RCC 7860 (cell line): ENCODE measurements around the gene TIMMDC1.
"Not testable (repeated sequence)": the region's sequence is repeated elsewhere in the genome, so short reads cannot be mapped to it uniquely, and the experiment has no call there.

Experiments
- DNase-seq: peaks from one replicate; pipeline ENCODE4 v3.0.0-alpha.2; 2015; ENCODE audit warnings: low spot score
- FAIRE-seq: peaks from 2 replicates; lab custom pipeline; 2012; peaks lifted over from hg19 to GRCh38; lab: Jason Lieb, UNC

The TIMMDC1 gene

DNA sequence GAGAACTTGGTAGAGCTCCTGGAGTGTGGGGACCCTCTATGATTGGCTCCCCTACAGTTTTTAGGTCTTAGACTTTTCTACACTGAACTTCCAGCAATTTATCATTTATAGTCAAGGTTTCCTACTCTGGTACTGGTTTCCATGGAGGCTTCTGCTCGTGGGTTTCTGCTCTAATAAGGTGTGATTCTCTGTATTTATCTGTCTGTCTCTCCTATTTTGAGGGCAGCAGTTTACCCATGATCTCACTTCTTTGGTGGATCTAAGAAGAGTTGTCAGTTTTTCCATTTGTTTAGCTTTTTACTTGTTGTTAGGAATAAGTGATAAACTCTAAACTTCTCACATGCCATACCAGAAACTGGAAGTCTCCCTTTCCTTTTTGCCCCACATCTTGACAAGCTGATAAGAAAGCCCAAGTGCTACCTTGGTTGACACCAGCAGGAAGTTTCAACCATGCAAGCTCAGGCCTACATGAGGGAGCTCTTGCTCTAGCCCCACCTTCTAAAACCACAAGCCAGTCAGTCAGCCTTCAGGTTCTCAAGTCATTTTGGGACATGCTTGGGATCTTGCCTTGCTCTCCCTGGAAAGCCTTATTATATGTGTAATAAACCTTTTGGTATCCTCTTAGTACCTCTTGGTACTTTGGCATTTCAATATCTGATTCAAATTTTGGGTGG is 10.0 kb downstream of the TIMMDC1 start:
- DNase-seq, result no peak
- no peak for FAIRE-seq

DNA sequence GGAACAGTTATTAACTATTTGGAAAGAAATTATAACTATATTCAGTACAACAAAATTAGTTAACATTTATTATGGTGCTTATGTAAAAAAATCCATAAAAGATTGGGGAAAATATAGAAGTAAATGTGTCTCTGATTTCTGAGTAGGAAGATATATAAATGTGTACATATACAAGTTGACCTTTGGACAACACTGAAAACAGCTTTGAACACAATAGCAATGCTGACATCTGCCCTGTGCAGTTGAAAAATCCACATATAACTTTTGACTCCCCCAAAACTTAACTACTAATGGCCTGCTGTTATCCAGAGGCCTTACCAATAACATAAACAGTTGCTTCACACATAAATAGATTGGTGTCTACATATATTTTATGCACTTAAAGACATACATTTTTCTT is 12.3 kb downstream of the TIMMDC1 start:
- FAIRE-seq (no peak), DNase-seq (no peak)

DNA sequence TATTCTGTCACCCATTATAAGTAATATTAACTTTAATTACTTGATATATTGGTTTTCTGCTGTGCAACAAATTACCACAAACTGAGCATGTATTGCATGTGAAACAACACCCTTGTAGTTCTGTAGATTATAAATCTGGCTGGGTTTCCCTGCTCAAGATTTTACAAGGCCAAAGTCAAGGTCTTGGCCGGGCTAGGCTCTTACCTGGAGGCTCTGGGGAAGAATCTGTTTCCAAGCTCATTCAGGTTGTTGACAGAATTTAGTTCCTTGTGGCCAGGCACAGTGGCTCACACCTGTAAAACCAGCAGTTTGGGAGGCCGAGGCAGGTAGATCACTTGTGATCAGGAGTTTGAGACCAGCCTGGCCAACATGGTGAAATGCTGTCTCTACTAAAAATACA is 16.3 kb downstream of the TIMMDC1 start:
- DNase-seq, result no peak
- no peak for FAIRE-seq

DNA sequence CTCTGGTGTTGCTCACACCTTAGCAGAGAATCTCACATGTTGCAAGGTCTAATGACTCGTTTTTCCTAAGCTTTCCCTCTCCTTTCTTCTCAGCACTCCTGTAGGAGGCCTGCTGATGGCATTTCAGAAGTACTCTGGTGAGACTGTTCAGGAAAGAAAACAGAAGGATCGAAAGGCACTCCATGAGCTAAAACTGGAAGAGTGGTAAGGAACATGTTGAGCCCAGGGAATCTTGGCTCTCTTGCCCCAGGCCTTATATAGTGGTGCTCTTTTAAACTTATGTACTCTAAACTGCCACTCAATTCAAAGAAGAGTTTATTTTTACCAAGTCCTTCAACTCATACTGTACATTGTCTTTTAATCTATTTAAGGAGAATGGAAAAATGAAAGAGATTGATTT is 18.8 kb downstream of the TIMMDC1 start:
- no peak for DNase-seq
- no peak for FAIRE-seq

DNA sequence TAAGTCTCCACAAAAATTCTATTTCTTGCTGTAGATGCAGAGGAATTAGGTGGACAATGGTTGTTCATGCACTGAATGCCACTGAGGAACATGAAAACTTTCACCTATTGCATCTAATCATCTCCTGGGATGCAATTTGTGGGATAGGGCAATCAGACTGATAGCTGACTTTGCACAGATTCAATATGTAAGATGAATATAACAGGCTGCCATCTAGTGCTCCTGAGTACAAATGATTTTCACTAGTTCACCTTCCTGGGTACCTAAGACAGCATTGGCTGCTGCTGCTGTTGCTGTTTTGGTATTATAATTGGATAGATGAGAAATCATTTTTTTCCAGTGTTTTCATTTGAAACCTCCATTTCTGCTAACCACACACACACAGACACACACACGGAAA is 19.7 kb downstream of the TIMMDC1 start:
- no peak for FAIRE-seq
- DNase-seq, result no peak

DNA sequence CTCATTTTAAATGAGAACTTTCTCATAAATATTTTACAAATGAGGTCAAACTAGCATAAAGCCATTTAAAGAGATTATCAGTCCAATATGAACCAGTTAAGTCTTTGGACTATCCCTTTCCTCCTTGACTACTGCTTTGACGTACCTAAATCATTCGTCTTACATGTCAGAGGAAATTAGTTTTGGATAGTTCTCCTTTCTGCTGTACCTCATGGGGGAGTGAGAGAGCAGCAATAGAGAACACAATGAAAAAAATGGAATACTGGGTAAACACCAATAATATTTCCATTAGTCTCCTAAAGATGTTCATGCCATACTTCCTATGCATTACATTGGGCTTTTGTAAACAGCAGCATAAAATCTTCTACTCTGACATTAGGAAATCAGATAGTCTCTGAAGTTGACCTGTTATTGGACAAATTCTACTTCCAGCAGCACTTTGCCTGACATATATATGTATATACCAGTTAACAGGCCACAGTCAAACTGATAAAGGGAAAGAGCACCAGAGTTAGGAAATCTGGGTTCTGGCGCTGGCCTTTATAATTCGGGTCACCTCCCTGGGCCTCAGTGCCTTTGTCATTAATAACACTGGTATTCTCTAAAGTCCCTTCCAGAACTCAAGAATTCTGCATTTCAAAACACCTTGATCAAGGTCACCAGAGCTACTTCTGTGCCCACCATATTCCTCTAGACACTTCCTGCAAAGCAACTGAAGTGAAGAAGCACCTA is 26.8 kb downstream of the TIMMDC1 start:
- no peak for FAIRE-seq
- no peak for DNase-seq

DNA sequence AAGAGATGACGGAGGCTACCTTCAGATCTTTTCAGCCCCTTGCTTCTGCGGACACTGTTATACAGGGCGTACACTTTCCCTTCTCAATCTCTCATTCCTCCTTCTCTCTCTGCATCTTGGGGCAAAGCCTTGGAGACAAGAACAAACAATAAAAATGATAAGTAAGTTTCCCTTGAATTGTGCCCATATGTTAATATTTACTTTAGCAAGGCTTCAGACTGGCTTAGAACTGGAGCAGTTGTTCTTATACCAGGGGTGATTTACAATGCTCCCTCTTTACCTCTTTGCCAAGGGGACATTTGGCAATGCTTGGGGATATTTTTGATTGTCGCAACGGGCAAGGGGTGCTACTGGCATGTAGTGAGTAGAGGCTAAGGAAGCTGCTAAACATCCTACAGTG is 29.4 kb downstream of the TIMMDC1 start:
- DNase-seq (no peak), FAIRE-seq (no peak)

DNA sequence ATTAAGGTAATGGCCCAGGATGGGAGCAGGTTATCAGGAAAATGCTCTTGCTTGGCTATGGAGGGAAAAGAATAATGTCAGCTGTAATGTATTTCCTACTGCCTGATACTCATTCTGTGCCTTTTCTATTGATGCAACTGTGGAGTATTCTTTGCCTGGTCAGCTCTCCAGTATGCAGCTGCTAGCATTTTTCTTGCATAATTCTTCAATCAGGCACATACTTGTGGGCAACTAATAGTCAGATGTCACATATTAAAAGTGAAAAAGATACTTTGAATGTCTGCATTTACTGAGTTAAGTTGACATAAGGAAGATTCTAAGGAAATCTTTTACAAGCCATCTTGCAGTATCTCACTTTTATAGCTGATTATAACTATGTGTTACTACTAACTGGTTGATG is 31.5 kb downstream of the TIMMDC1 start:
- no peak for DNase-seq
- FAIRE-seq, result no peak

DNA sequence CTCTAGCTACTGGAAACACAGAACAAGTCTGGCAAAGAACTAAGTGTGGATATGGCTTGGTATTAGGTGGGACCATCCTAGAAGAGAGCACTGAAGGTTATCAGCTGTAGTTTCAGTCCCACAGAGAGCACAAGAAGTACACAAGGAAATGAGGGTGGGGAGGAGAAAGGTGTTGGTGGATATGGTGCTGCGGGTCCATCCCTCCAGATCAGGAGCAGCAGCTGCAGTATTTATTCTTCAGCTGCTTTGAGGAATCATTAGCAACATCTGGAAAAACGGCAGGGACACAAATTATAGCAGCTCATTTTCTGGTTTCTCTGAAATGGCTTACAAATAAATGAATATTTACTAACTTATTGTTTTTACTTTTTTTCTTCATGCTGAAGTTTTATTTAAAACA is 32.1 kb downstream of the TIMMDC1 start:
- DNase-seq (no peak), FAIRE-seq (no peak)

DNA sequence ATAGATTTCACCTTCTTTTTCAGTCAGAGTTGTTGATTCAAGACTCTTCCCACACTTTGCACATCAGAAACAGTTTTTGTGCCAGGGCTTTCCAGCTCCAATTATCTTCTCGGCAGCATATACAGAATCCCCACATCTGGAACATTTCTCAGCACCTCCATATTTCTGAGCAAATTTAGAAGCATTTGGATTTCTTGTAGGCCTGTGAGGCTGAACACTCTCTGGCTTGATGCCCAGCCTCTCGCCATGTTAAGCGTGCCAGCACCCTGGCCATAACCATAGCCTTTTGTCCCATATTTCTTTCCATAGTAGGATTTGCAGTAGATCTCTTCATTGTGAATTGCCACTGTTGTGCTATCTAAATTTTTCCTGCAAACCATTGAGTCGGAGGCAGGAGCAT is 32.8 kb downstream of the TIMMDC1 start:
- no peak for FAIRE-seq
- no peak for DNase-seq

DNA sequence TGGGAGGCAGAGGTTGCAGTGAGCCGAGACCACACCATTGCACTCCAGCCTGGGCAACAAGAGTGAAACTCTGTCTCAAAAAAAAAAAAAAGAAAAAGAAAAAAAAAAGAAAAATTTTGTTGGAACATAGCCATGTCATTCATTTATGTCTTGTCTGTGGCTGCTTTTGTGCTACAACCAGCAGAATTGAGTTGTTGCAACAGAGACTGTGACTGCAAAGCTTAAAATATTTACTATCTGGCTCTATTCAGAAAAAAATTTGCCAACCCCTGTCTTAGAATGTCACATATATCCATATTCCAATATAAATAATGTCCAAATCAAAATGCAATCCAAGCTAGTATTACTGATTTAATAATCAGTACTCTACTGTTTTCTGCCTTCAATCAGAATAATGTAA is 35.9 kb downstream of the TIMMDC1 start:
- no peak for FAIRE-seq
- DNase-seq, result no peak

DNA sequence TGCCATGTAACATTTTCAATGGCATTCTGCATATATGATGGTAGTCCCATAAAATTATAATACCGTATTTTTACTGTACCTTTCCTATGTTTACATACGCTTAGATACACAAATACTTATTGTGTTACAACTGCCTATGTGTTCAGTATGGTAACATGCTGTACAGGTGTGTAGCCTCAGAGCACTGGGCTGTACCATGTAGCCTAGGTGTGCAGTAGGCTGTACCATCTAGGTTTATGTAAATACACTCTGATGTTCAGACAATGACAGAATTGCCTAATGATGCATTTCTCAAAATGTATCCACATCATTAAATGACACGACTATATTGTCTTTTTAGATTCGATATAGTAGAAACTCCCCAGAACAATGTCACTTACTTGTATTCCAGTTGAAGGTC is 38.4 kb downstream of the TIMMDC1 start:
- DNase-seq, result no peak
- FAIRE-seq, result no peak

DNA sequence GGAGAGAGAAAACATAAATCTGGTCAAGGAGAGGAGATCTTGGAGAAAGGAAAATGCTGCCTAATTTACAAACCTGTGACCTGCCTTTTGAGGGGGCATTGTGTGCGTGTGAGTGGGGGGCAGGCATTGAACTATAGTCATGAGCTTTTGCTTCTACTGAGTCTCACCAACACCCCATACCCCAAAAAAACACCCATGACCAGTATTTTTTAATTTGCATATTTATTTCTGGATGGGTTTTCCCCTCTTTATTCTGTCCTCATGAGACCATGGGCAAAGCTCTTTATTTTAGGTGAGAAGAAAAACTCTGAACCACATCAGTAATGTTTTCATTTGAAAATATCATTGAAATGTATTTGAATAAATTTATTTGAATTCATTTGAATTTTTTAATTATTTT is 40.4 kb downstream of the TIMMDC1 start:
- DNase-seq, result no peak
- no peak for FAIRE-seq

DNA sequence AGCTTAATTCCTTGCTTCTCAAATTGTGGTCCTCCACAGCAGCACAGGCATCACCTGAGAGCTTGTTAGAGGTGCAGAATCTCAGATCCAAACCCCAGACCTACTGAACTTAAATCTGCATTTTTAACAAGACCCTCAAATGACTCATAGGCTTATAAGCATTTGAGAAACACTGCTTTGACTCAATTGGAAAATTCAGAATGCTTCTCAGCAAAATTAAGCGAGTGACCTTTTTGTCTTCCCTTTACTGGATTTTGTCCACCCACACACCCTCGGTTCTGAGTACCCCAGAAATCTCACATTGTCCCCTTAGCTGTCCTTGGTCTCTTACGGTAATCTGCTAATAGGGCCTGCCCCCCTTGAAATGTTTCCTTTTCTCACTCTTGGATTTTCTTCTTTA is 43.2 kb downstream of the TIMMDC1 start:
- DNase-seq, result no peak
- FAIRE-seq, result no peak

DNA sequence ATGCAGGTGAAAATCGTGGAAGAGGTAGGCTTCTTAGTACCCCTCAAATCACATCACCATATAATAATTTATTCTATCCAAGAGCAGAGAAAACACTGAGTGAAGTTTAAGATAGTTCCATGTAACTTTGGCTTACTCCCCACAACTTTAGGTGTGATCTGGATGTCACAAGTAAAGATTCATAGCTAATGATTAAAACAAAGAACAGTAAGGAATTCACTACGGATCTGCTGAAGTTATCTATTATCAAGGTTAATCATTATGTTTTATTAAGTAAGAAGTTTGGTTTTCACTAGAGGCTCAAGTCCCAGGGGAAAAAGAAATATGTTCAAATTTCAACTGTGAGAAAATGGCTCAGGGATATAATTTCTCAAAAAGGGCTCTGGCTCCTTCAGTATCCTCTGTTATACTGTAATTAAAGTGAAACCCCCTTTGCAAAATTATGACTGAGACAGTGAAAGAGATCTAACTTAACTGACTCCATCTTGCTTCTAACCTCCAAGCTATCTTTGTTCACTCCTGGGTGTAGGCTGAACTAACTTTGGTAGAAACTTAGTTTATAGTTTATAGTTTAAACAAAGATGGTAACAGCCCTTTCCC is 43.9 kb downstream of the TIMMDC1 start:
- peak; percentile 77 for FAIRE-seq
- no peak for DNase-seq

DNA sequence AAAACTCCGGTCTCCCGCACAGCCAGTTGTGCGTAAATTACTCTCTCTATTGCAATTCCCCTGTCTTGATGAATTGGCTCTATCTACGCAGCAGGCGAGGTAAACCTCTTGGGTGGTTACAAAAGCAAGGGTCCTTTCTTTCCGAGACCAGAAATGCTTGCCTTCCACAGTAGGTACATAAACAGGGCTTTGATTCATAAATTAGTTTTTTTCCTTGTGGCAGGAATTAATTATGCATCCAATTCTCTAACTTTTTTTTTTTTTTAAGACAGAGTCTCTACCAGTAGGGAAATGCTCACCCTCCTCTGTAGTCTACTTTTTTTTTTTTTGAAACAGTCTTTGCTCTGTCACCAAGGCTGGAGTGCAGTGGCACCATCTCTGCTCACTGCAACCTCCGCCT is 44.8 kb downstream of the TIMMDC1 start:
- DNase-seq, result no peak
- no peak for FAIRE-seq

DNA sequence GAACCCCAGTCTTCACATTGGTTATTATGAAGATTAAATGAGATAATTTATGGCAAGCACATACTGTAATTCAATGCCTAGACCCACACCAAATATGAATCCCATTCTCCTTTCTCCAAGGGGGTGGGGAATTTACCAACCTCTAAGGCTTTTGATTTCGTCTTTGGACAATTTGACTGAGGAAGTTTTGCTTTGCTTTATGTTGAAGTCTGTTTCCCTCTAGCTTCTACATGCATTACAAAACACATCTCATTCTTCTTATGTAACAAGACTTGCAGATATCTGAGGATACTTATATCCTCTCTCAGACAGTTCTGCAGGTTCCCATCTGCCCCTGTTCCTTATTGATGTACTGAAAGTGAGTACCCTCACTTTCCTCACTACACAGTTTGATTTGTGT is 48.9 kb downstream of the TIMMDC1 start:
- DNase-seq (no peak), FAIRE-seq (no peak)

DNA sequence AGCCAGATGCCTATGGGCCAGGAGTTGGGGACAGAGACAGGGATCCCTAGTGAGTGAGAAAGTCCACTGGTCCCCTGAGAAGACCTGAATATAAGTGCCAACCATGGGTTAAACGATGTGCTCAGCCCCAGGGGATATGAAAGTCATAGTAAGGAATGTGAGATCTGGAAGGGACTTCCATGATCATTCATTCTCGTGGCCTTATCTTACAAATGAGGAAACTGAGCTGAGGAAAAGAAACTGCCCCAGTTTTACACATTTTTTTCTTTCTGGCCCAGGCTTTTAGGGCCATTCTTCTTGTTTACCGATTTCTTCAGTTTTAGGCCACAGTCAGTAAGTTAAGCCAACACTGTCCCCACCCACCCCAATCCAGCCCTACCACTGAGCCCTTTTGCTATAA is 50.0 kb downstream of the TIMMDC1 start:
- FAIRE-seq (no peak), DNase-seq (no peak)

DNA sequence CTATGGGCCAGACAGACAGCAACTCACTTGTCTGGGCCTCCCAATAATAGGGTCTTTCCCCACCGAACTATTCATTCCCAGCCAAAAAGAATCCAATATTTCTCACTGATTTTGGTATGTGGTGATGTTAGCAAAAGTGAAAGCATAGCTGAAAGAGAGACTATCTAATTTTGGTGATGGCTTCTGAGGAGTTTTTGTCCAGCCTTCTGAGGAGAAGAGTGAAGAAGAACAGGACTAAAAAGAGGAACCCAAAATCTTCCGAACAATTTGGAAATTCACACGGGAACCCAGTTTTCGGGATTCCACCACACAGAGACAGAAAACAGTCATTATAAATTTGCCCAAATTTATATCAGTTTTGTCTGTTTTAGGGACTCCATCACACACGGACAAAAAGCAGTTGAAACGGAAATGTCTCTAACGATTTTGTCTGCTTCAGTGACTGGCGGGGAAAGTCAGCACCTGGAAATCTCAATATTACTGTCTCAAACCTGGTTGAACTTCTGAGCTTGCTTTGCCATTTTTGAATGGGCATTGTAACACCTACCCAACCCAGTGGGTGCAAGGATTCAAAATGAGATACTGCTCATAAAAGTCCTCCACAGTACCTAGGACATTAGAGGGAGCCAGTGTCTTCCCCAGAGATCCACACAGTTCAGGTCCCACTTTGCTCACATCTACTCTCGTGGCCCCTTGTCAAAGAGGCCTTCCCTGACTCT is 52.0 kb downstream of the TIMMDC1 start:
- DNase-seq, result no peak
- no peak for FAIRE-seq

DNA sequence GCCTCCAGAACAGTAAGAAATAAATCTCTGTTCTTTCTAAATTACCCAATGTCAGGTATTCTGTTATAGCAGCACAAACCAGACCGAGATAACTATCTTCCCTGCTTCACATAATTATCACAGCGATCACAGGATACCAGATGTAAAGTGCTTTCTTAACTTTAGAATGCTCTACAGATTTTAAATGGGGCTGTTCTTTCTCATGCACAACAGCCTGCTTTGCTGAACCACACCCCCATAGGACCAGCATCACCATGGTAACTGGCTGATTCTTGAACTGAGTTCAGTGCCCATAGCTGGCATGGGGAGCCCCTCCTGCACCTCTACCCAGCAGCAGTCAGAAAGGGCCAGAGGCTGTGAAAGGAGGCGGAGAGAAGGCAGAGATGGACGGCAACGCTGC is 53.3 kb downstream of the TIMMDC1 start:
- FAIRE-seq (no peak), DNase-seq (no peak)

DNA sequence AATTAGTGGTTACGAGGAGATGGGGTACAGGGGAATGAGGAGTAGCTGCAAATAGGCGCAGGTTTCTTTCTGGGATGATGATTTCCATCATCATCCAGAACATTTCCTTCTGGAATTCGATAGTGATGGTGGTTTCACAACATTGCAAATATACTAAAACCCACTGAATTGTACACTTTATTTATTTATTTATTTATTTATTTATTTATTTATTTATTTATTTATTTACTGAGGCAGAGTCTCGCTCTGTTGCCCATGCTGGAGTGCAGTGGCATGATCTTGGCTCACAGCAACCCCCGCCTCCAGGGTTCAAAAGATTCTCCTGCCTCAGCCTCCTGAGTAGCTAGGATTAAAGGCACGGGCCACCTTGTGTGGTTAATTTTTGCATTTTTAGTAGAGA is 54.6 kb downstream of the TIMMDC1 start:
- DNase-seq, FAIRE-seq: not testable (repeated sequence)
